HG02623 (cell line): ENCODE results near the gene TEAD1.

ENCODE experiments used
- ATAC-seq: cut with Tn5 transposase; IDR thresholded peaks from one replicate; pipeline ENCODE4 v1.9.1; 2021; ENCODE audit warnings: moderate library complexity; ENCODE audit not compliant: unreplicated experiment

TEAD1 gene

DNA sequence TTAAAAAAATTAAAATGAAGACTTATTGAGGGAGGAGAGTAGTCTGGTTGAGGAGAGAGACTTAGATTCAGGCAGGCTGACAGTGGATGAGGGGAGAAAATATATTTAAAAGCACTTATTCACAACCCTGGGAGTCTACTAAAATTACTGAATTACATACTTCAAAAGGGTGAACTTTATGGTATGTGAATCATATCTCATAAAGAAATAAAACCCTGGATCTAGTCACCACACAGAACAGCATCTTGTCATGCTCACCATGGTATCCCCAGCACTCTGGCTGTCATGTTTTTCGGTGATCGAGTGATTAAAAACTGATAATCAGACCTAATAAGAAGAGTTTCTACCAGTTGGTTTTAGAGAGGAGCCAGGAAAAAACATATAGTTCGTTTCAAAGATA, 11.0 kb downstream of the TEAD1 start:
- ATAC-seq = no peak

GRCh38 chr11:12686246-12687060, 12.2 kb downstream of the TEAD1 start:
- ATAC-seq = no peak

DNA sequence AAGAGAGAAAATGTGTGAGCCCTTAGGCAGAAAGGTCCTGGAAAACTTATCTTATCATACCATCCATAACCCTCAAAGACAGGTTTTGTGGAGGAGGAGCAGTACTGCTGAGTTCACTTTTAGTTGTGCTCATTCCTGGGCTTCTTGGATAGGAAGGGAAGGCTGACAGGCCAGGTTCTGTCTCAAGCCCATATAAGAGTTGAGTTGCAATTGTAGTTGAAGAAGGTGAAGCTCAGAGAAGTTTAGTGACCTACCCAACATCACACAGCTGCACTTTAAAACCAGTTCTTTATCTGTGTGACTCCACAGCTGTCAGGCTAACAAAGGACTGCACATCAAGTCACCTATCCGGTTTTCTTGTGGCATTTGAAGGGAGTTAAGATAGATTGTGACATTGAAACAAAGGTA, 13.0 kb downstream of the TEAD1 start:
- no peak for ATAC-seq

- ATAC-seq = no peak
These were observed 13.5 kb downstream of the TEAD1 start for GRCh38 chr11:12687740-12688139.

- no peak for ATAC-seq
These were observed 15.0 kb downstream of the TEAD1 start for GRCh38 chr11:12689029-12689755.

- no peak for ATAC-seq
These were observed 16.4 kb downstream of the TEAD1 start for GRCh38 chr11:12690663-12691062.

DNA sequence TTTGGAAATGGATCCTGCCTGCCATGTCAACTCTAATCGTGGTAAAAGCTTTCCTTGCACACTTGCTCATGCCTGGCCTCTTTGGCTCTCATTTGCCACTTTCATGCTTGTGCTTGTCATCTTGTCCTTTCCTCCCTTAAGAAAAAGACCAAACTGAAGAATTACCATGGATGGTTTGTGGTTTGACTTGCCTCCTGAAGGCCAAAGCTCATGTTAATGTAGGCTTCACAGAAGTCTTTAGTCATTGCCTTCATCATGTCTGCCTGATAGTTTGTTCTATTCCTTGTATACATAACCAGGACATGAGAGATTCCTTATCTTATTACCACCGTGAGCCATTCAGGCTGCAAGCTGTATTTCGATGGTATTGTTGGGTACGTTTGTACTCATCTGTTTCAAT, 17.3 kb downstream of the TEAD1 start:
- no peak for ATAC-seq

- no peak for ATAC-seq
These were observed 18.2 kb downstream of the TEAD1 start for GRCh38 chr11:12692229-12693075.

- ATAC-seq = no peak
These were observed 18.9 kb downstream of the TEAD1 start for GRCh38 chr11:12693094-12693478.

GRCh38 chr11:12693479-12694182, 19.4 kb downstream of the TEAD1 start:
- ATAC-seq = no peak

GRCh38 chr11:12694183-12694531, 19.9 kb downstream of the TEAD1 start:
- no peak for ATAC-seq

GRCh38 chr11:12695221-12695794, 21.1 kb downstream of the TEAD1 start:
- no peak for ATAC-seq

- no peak for ATAC-seq
These were observed 21.7 kb downstream of the TEAD1 start for GRCh38 chr11:12695873-12696272.

GRCh38 chr11:12696911-12697581, 22.8 kb downstream of the TEAD1 start:
- no peak for ATAC-seq

GRCh38 chr11:12698048-12698447, 23.8 kb downstream of the TEAD1 start:
- ATAC-seq = no peak

GRCh38 chr11:12701811-12702592, 27.8 kb downstream of the TEAD1 start:
- no peak for ATAC-seq

GRCh38 chr11:12702999-12703453, 28.8 kb downstream of the TEAD1 start:
- ATAC-seq = no peak

DNA sequence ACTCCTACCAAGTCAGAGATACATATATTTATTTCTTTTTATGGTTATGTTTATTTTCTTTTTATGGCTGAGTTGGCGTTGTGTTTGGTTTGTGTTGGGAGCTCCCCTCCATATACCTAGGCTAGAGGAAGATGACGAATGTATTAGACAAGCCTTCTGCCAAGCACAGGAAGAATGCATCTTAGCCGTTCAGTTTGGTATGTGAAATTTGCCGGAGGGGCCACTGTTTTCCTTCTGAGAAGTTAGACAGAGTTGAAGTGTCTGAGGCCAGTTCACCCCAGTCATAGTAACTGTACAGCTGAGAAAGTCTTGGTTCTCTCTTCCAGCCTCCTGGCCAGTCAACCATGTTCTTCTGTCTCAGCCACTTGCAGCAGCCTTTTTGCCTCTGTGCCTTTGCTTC, 29.8 kb downstream of the TEAD1 start:
- ATAC-seq = no peak

GRCh38 chr11:12705874-12706273, 31.7 kb downstream of the TEAD1 start:
- no peak for ATAC-seq
